Heart right ventricle (tissue), 16 donors: ENCODE results near the gene LCMT1. TPM values are rescaled to one million over a fixed set of nuclear protein-coding genes. Genes with fewer than 3 reads are reported as not detected.

Experiments
- ATAC-seq, 8 donors: fragments of 200-7000 bp; cut with Tn5 transposase; one replicate each; pipeline ENCODE4 v1.9.1; 2020; ENCODE audit warnings: mild to moderate bottlenecking in 8 of 8, moderate library complexity in 8 of 8, moderate number of reproducible peaks in 1 of 8
- DNase-seq, 2 donors: peaks; one replicate each; pipeline ENCODE4 v3.0.0-alpha.2; 2020
- H3K27ac ChIP-seq, 10 donors: fragments of 200-600 bp; sonication (generic) in 2 of 10; one replicate each; pipeline versions ENCODE4 v1.5.0 to v1.8.0; 2020 to 2022; ENCODE audit warnings: mild to moderate bottlenecking in 3 of 10
- H3K27me3 ChIP-seq, 7 donors: fragments of 200-600 bp; one replicate each; pipeline ENCODE4 v1.8.0; 2021 to 2022; ENCODE audit warnings: mild to moderate bottlenecking in 2 of 7
- H3K36me3 ChIP-seq, 9 donors: fragments of 200-600 bp; sonication (generic) in 1 of 9; one replicate each; pipeline versions ENCODE4 v1.5.0 to v1.8.0; 2020 to 2022; ENCODE audit warnings: mild to moderate bottlenecking in 2 of 9
- H3K4me1 ChIP-seq, 9 donors: fragments of 200-600 bp; sonication (generic) in 1 of 9; one replicate each; pipeline versions ENCODE4 v1.5.0 to v1.8.0; 2020 to 2022; ENCODE audit warnings: mild to moderate bottlenecking in 4 of 9
- H3K4me3 ChIP-seq, 10 donors: fragments of 200-600 bp; sonication (generic) in 2 of 10; one replicate each; pipeline versions ENCODE4 v1.5.0 to v1.8.0; 2020 to 2022; ENCODE audit warnings: mild to moderate bottlenecking in 7 of 10, moderate library complexity in 2 of 10
- H3K9me3 ChIP-seq, 11 donors: fragments of 200-600 bp in 10 of 11; sonication (generic) in 2 of 11; one replicate each; pipeline versions ENCODE4 v1.5.0 to v1.8.0; 2013 to 2022; ENCODE audit warnings: mild to moderate bottlenecking in 2 of 11, control low read depth in 1 of 11, moderate library complexity in 1 of 11
- WGBS, 2 donors: extraction: QIAGEN DNeasy Blood & Tissue Kit; methylation state at CpG; one replicate each; pipeline ENCODE4 v1.1.7; 2013; ENCODE audit warnings: inconsistent platforms in 1 of 2; 5-methylcytosine and 5-hydroxymethylcytosine counted together
- intact Hi-C, 10 donors: fragments of 100-400 bp; cut with DNase I; formaldehyde crosslinking; loops; one replicate each; pipeline versions ENCODE4 v1.11.1 to v1.14.2; 2022
- polyA plus RNA-seq, 2 donors: library from polyadenylated mRNA; stranded (reverse); fragments of 200-250 nt; gene quantifications; one replicate each; pipeline ENCODE4 v1.2.3, GENCODE V29; 2013
- total RNA-seq, 10 donors: library from RNA; stranded (reverse); fragmentation: NEBNext Ultra II Directional in 3 of 10; extraction: Animal tissue kit (Norgen Biotek cat#: 25700) in 3 of 10; gene quantifications; one replicate each; pipeline versions ENCODE4 v1.2.1 to v1.2.4, GENCODE V29; 2021 to 2023
- TF ChIP-seq, protein P1 (sequence below), 9 donors: fragments of 200-600 bp; sonication (generic) in 2 of 9; IDR thresholded peaks; one replicate each; pipeline versions ENCODE4 v1.5.0 to v1.8.0; 2021 to 2022; ENCODE audit warnings: antibody characterized with exemption in 9 of 9, mild to moderate bottlenecking in 5 of 9, moderate library complexity in 1 of 9
- donor health status: Arrhythmogenic right ventricular cardiomyopathy.
- donor health status: ischemic (EF 13 %, LVEDD 7.1; RV severe dilation, severe dysfunction).
- donor health status: healthy with polysubstance abuse.
- donor health status: DM: no; HTN: yes; CAD: no.
- donor health status: DM: no; HTN: no; CAD: no.
- donor health status: ischemic (EF 25% LVEDD 6.9; RV normal size, moderate dysfunction).
- donor health status: ischemic (EF 25% LVEDD 5.7; RV mildly dilated, moderate dysfunction).
- donor health status: healthy.
- donor health status: DM: yes; HTN: yes; CAD: no.
- donor health status: Ischemic cardiomyopathy.
- donor health status: ischemic (EF 35%, LVEDD 5.7; RV mildly dilated, moderate dysfunction).
- donor health status: nonischemic (EF 11% LVEDD 7.7; RV severe dilation, severe dysfunction).
- donor health status: DM: yes; HTN: yes; CAD: no.
- donor health status: PGD.
- donor health status: ischemic (EF 29% LVEDD 5.4; RV normal size, mild dysfunction).
- donor health status: nonischemic (EF 23%, LVEDD 6.1; RV moderate dilation, normal function).

Gene LCMT1
- total and polyA plus RNA-seq, 12 donors, result 36.2 to 49.1 (median 44.2) TPM

DNA sequence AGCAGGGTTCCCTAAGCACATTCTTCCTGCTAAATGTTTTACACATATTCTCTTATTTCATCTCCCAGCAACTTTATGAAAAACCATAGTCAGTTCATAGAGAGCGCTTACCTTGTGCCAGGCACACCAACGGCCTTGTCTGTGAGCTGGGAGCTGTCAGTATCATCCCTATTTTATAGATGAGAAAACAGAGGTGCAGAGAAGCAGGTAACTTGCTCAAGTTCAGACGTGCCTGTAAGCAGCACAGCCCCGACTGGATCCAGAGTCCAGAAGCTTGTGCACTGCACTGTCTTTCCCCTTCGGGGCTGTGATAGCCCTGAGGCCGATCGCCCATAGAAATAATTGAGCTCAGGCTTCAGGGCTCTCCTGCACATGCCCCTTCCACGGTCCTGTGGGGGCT, 111.4 kb downstream of the LCMT1 start:
- Histone ChIP-seq H3K27ac (no peak overlapping the region), H3K27me3 (peaks cover 0 to 7% (median 0%) of the 10 kb centered on the region in 7 donors), H3K9me3 (no peaks in the 10 kb centered on the region), H3K4me1 (peaks cover 0 to 3% (median 0%) of the 10 kb centered on the region in 9 donors), H3K4me3 (no peak overlapping the region), H3K36me3 (no peaks in the 10 kb centered on the region)
- DNase-seq (no peak), ATAC-seq (no peak)
- WGBS, 2 donors, result 81 to 86% methylated on average over 8 of the region's 8 CpGs
- TF ChIP-seq, protein P1, sequence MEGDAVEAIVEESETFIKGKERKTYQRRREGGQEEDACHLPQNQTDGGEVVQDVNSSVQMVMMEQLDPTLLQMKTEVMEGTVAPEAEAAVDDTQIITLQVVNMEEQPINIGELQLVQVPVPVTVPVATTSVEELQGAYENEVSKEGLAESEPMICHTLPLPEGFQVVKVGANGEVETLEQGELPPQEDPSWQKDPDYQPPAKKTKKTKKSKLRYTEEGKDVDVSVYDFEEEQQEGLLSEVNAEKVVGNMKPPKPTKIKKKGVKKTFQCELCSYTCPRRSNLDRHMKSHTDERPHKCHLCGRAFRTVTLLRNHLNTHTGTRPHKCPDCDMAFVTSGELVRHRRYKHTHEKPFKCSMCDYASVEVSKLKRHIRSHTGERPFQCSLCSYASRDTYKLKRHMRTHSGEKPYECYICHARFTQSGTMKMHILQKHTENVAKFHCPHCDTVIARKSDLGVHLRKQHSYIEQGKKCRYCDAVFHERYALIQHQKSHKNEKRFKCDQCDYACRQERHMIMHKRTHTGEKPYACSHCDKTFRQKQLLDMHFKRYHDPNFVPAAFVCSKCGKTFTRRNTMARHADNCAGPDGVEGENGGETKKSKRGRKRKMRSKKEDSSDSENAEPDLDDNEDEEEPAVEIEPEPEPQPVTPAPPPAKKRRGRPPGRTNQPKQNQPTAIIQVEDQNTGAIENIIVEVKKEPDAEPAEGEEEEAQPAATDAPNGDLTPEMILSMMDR (IDR thresholded peaks at IDR 0.05), result no peak
- intact Hi-C loops, result loop anchor here in 6 of 10 donors (5.0 to 10.0 kb wide), 6 partner anchors 96 to 278 kb away; partner anchors contain the start of gene LCMT1 (in 1 of the 6)

- H3K9me3 ChIP-seq, result no peaks in the 10 kb centered on the region
- intact Hi-C loops, result loop anchor here in 7 of 10 donors (2.0 to 10.0 kb wide), 8 partner anchors 97 to 279 kb away; partner anchors contain the start of gene LCMT1 (in 1 of the 7)
- DNase-seq, result no peak
- H3K4me3 ChIP-seq, result no peak overlapping the region
- no peak overlapping the region for H3K27ac ChIP-seq
- ATAC-seq, result no peak
- peaks cover 0 to 3% (median 0%) of the 10 kb centered on the region in 9 donors for H3K4me1 ChIP-seq
- H3K36me3 ChIP-seq, result no peaks in the 10 kb centered on the region
- TF ChIP-seq, protein P1 (IDR thresholded peaks at IDR 0.05), result no peak
- 78 to 83% methylated on average over 6 of the region's 6 CpGs for whole genome bisulfite sequencing, 2 donors
- peaks cover 0 to 4% (median 0%) of the 10 kb centered on the region in 7 donors for H3K27me3 ChIP-seq
Observed at GRCh38 chr16:25223964-25224363, 112.4 kb downstream of the LCMT1 start.

- intact Hi-C loops, result loop anchor here (1.0 to 10.0 kb wide), 11 partner anchors 98 to 280 kb away; partner anchors contain the start of gene LCMT1 (in 1 of the 10)
- DNase-seq, result no peak
- TF ChIP-seq, protein P1 (IDR thresholded peaks at IDR 0.05), result no peak
- Histone ChIP-seq H3K9me3 (no peaks in the 10 kb centered on the region), H3K27me3 (peaks cover 0 to 4% (median 0%) of the 10 kb centered on the region in 7 donors), H3K27ac (no peak overlapping the region), H3K4me3 (no peak overlapping the region), H3K36me3 (no peaks in the 10 kb centered on the region), H3K4me1 (peaks cover 0 to 3% (median 0%) of the 10 kb centered on the region in 9 donors)
- WGBS, 2 donors, result 62 to 63% methylated on average over 7 of the region's 7 CpGs
- no peak for ATAC-seq
Observed at GRCh38 chr16:25224731-25225319, 113.3 kb downstream of the LCMT1 start.

Other genes with a start within 250 kb of the LCMT1 start
- gene ARHGAP17, start 96.4 kb upstream of the LCMT1 start, total RNA-seq, result 10 to 100 TPM; 45.7 to 95.9 (median 76.2) TPM
- 10 to 100 TPM; 30.4 to 54.7 TPM for gene ARHGAP17, start 96.4 kb upstream of the LCMT1 start, polyA plus RNA-seq
- gene AQP8, start 105.2 kb downstream of the LCMT1 start, total RNA-seq, result not detected
- gene AQP8, start 105.2 kb downstream of the LCMT1 start, polyA plus RNA-seq, result not detected
- 1 to 10 TPM; 4.3 to 8.7 (median 6.0) TPM for gene ZKSCAN2, start 146.1 kb downstream of the LCMT1 start, total RNA-seq
- gene ZKSCAN2, start 146.1 kb downstream of the LCMT1 start, polyA plus RNA-seq, result 1 to 10 TPM; 1.0 to 1.5 TPM